HEK293 (cell line): ENCODE data around the gene RAB11FIP3.

Experiments used
- BCL11A ChIP-seq: fragments of 450-650 bp; formaldehyde crosslinking; IDR thresholded peaks from 2 replicates; pipeline ENCODE4 v1.5.1; 2016; ENCODE audit warnings: low read depth, missing biosample characterization, missing genetic modification characterization
- GLIS1 ChIP-seq: fragments of 450-650 bp; formaldehyde crosslinking; IDR thresholded peaks from 2 replicates; pipeline ENCODE4 v1.5.1; 2016; ENCODE audit warnings: missing biosample characterization, missing genetic modification characterization
- GLIS2 ChIP-seq: fragments of 450-650 bp; formaldehyde crosslinking; IDR thresholded peaks from 2 replicates; pipeline ENCODE4 v1.5.1; 2016; ENCODE audit warnings: missing biosample characterization, missing genetic modification characterization
- KLF1 ChIP-seq: fragments of 450-650 bp; formaldehyde crosslinking; IDR thresholded peaks from 2 replicates; pipeline ENCODE4 v1.5.1; 2016; ENCODE audit warnings: missing biosample characterization, missing genetic modification characterization
- OSR2 ChIP-seq: fragments of 450-650 bp; formaldehyde crosslinking; IDR thresholded peaks from 2 replicates; pipeline ENCODE4 v1.5.1; 2016; ENCODE audit warnings: missing biosample characterization, missing genetic modification characterization
- PATZ1 ChIP-seq: fragments of 450-650 bp; formaldehyde crosslinking; IDR thresholded peaks from 2 replicates; pipeline ENCODE4 v1.5.1; 2016; ENCODE audit warnings: missing biosample characterization, missing genetic modification characterization
- SP7 ChIP-seq: fragments of 450-650 bp; formaldehyde crosslinking; IDR thresholded peaks from 2 replicates; pipeline ENCODE4 v1.5.1; 2016; ENCODE audit warnings: missing biosample characterization, missing genetic modification characterization
- TSHZ1 ChIP-seq: fragments of 450-650 bp; formaldehyde crosslinking; IDR thresholded peaks from 2 replicates; pipeline ENCODE4 v1.5.1; 2016; ENCODE audit warnings: missing biosample characterization, missing genetic modification characterization, borderline replicate concordance
- ZBTB17 ChIP-seq: fragments of 450-650 bp; formaldehyde crosslinking; IDR thresholded peaks from 2 replicates; pipeline ENCODE4 v1.5.1; 2016; ENCODE audit warnings: missing biosample characterization, missing genetic modification characterization
- ZBTB6 ChIP-seq: fragments of 450-650 bp; formaldehyde crosslinking; IDR thresholded peaks from 2 replicates; pipeline ENCODE4 v1.5.1; 2017; ENCODE audit warnings: missing biosample characterization, missing genetic modification characterization
- ZNF114 ChIP-seq: fragments of 450-650 bp; formaldehyde crosslinking; IDR thresholded peaks from 2 replicates; pipeline ENCODE4 v1.5.0; 2017; ENCODE audit warnings: missing biosample characterization, missing genetic modification characterization
- ZNF138 ChIP-seq: fragments of 450-650 bp; formaldehyde crosslinking; IDR thresholded peaks from 2 replicates; pipeline ENCODE4 v1.5.1; 2016; ENCODE audit warnings: missing biosample characterization, missing genetic modification characterization, borderline replicate concordance
- ZNF202 ChIP-seq: fragments of 450-650 bp; formaldehyde crosslinking; IDR thresholded peaks from 2 replicates; pipeline ENCODE4 v1.5.1; 2016; ENCODE audit warnings: missing biosample characterization, missing genetic modification characterization, borderline replicate concordance
- ZNF23 ChIP-seq: fragments of 450-650 bp; formaldehyde crosslinking; IDR thresholded peaks from 2 replicates; pipeline ENCODE4 v1.5.1; 2016; ENCODE audit warnings: missing biosample characterization, missing genetic modification characterization, borderline replicate concordance
- ZNF266 ChIP-seq: fragments of 450-650 bp; formaldehyde crosslinking; IDR thresholded peaks from 2 replicates; pipeline ENCODE4 v1.5.1; 2016; ENCODE audit warnings: missing biosample characterization, missing genetic modification characterization, low read depth
- ZNF302 ChIP-seq: fragments of 450-650 bp; formaldehyde crosslinking; IDR thresholded peaks from 2 replicates; pipeline ENCODE4 v1.5.1; 2016; ENCODE audit warnings: missing biosample characterization, missing genetic modification characterization, low read depth
- ZNF341 ChIP-seq: fragments of 450-650 bp; formaldehyde crosslinking; IDR thresholded peaks from 2 replicates; pipeline ENCODE4; 2016; ENCODE audit warnings: low read depth, missing biosample characterization, missing genetic modification characterization
- ZNF350 ChIP-seq: fragments of 450-650 bp; formaldehyde crosslinking; IDR thresholded peaks from 2 replicates; pipeline ENCODE4 v1.5.0; 2017; ENCODE audit warnings: missing biosample characterization, mild to moderate bottlenecking, missing genetic modification characterization
- ZNF48 ChIP-seq: fragments of 450-650 bp; formaldehyde crosslinking; IDR thresholded peaks from 2 replicates; pipeline ENCODE4 v1.5.1; 2016; ENCODE audit warnings: missing biosample characterization, missing genetic modification characterization
- ZNF561 ChIP-seq: fragments of 450-650 bp; IDR thresholded peaks from 2 replicates; pipeline ENCODE4 v1.5.1; 2018; ENCODE audit warnings: missing biosample characterization, missing genetic modification characterization, borderline replicate concordance
- ZNF585B ChIP-seq: fragments of 450-650 bp; formaldehyde crosslinking; IDR thresholded peaks from 2 replicates; pipeline ENCODE4 v1.5.1; 2016; ENCODE audit warnings: missing biosample characterization, missing genetic modification characterization
- ZNF776 ChIP-seq: fragments of 450-650 bp; formaldehyde crosslinking; IDR thresholded peaks from 2 replicates; pipeline ENCODE4 v1.5.0; 2017; ENCODE audit warnings: missing biosample characterization, missing genetic modification characterization, borderline replicate concordance
- ZSCAN30 ChIP-seq: fragments of 450-650 bp; IDR thresholded peaks from 2 replicates; pipeline ENCODE4 v1.5.1; 2018; ENCODE audit warnings: missing biosample characterization, mild to moderate bottlenecking, missing genetic modification characterization, moderate library complexity

RAB11FIP3 gene

GRCh38 chr16:555528-556473 lies 130.4 kb downstream of the RAB11FIP3 start (continued):
- TF ChIP-seq ZNF202 (tag by site-specific recombination), result no peak
- peak; percentile 26; the same call in 1 of the 2 replicates for TF ChIP-seq KLF1 (tag by site-specific recombination)
- no peak for TF ChIP-seq SP7 (tag by site-specific recombination)
- TF ChIP-seq ZNF341 (tag by site-specific recombination), result no peak
- no peak for TF ChIP-seq ZNF266 (tag by site-specific recombination)
- TF ChIP-seq ZSCAN30, result no peak
- no peak for TF ChIP-seq ZNF585B (tag by site-specific recombination)
- TF ChIP-seq ZNF350, result no peak
- 0 out of 2 replicates have a peak, but pooled peaks have one; percentile 20 for TF ChIP-seq ZBTB6 (tag by site-specific recombination)
- TF ChIP-seq GLIS1 (tag by site-specific recombination), result no peak
- peak; percentile 10; the same call in 1 of the 2 replicates for TF ChIP-seq GLIS2 (tag by site-specific recombination)
- TF ChIP-seq OSR2 (tag by site-specific recombination), result no peak
- no peak for TF ChIP-seq ZNF23 (tag by site-specific recombination)
- TF ChIP-seq ZNF114, result no peak
- 0 out of 2 replicates have a peak, but pooled peaks have one; percentile 24 for TF ChIP-seq PATZ1
- TF ChIP-seq TSHZ1 (tag by site-specific recombination), result no peak
- no peak for TF ChIP-seq ZNF776 (tag by site-specific recombination)
- TF ChIP-seq ZNF561 (tag by site-specific recombination), result no peak
- TF ChIP-seq ZNF48, result no peak
- no peak for TF ChIP-seq ZNF302 (tag by site-specific recombination)
- TF ChIP-seq BCL11A (tag by site-specific recombination), result peak; percentile 50; the same call in 1 of the 2 replicates
- TF ChIP-seq ZNF138 (tag by site-specific recombination), result no peak
- TF ChIP-seq ZBTB17 (tag by site-specific recombination), result peak; percentile 37; the same call in 1 of the 2 replicates
- TF ChIP-seq, all 188 proteins: peak for 6
